Mesothelial cell of epicardium (in vitro differentiated cells): ENCODE measurements around the gene ZW10. TPM values are rescaled to one million over a fixed set of nuclear protein-coding genes. Genes with fewer than 3 reads are reported as not detected.
A peak's percentile ranks its signal among the peaks of the same experiment; 100 is the strongest.

ENCODE experiments used
- DNase-seq, 2 experiments: peaks; one replicate each; pipeline ENCODE4 v3.0.0; 2021; ENCODE audit warnings: low spot score in 2 of 2; ENCODE audit not compliant: unreplicated experiment in 2 of 2
- H3K27ac Mint-ChIP-seq: 2 replicates; pipeline ENCODE4 v1.8.0; 2021; ENCODE audit warnings: mixed read lengths
- H3K27me3 Mint-ChIP-seq: 2 replicates; pipeline ENCODE4 v1.8.0; 2021; ENCODE audit warnings: low read depth, mixed read lengths
- H3K36me3 Mint-ChIP-seq: 2 replicates; pipeline ENCODE4 v1.8.0; 2021; ENCODE audit warnings: mixed read lengths
- H3K4me1 Mint-ChIP-seq: 2 replicates; pipeline ENCODE4 v1.8.0; 2021; ENCODE audit warnings: mixed read lengths
- H3K4me3 Mint-ChIP-seq: 2 replicates; pipeline ENCODE4 v1.8.0; 2021; ENCODE audit warnings: mild to moderate bottlenecking, moderate library complexity, mixed read lengths
- H3K9me3 Mint-ChIP-seq: 2 replicates; pipeline ENCODE4 v1.8.0; 2021; ENCODE audit warnings: mixed read lengths
- total RNA-seq: library from RNA; stranded (reverse); gene quantifications from 3 replicates; pipeline ENCODE4 v1.2.1, GENCODE V29; 2021
- TF ChIP-seq, protein P1 (sequence below): fragments of 200-600 bp; sonication (generic); IDR thresholded peaks from one replicate; pipeline ENCODE4 v1.5.0; 2021; ENCODE audit warnings: antibody characterized with exemption; ENCODE audit not compliant: unreplicated experiment

Gene ZW10
- total RNA-seq, 1 donor from 2014 or later: 18.7 TPM

DNA sequence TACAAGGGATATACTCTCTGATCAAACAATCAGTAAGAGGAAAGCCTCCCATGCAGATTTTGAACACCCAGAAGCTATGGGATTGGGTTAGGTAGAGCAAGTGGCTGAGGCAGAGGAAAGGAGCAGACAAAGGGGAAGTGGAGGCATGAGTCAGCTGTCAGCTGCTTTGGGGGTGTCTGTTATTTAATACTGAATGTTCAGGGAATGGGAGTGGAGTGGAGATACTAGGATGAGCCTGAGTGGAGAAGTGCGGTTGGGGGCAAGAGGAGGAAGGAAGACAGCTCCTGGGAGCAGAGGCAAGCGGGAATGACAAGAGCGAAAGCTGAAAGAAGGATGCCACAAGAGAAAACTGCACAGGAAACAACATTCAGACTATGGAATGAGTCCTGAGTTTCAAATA is 44.7 kb downstream of the ZW10 start:
- no peaks in the 10 kb centered on the region for H3K27me3 Mint-ChIP-seq
- no peak for DNase-seq
- no peak overlapping the region for H3K27ac Mint-ChIP-seq
- TF ChIP-seq, protein P1, sequence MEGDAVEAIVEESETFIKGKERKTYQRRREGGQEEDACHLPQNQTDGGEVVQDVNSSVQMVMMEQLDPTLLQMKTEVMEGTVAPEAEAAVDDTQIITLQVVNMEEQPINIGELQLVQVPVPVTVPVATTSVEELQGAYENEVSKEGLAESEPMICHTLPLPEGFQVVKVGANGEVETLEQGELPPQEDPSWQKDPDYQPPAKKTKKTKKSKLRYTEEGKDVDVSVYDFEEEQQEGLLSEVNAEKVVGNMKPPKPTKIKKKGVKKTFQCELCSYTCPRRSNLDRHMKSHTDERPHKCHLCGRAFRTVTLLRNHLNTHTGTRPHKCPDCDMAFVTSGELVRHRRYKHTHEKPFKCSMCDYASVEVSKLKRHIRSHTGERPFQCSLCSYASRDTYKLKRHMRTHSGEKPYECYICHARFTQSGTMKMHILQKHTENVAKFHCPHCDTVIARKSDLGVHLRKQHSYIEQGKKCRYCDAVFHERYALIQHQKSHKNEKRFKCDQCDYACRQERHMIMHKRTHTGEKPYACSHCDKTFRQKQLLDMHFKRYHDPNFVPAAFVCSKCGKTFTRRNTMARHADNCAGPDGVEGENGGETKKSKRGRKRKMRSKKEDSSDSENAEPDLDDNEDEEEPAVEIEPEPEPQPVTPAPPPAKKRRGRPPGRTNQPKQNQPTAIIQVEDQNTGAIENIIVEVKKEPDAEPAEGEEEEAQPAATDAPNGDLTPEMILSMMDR: no peak
- no peaks in the 10 kb centered on the region for H3K9me3 Mint-ChIP-seq
- H3K4me1 Mint-ChIP-seq: peaks cover 25% of the 10 kb centered on the region
- H3K4me3 Mint-ChIP-seq: no peak overlapping the region
- H3K36me3 Mint-ChIP-seq: peaks cover 9% of the 10 kb centered on the region

GRCh38 chr11:113725913-113726312 is 47.6 kb downstream of the ZW10 start:
- Mint-ChIP-seq H3K27me3 (no peaks in the 10 kb centered on the region), H3K9me3 (no peaks in the 10 kb centered on the region), H3K4me1 (peaks cover 34% of the 10 kb centered on the region), H3K27ac (no peak overlapping the region), H3K4me3 (no peak overlapping the region), H3K36me3 (peaks cover 1% of the 10 kb centered on the region)
- DNase-seq: no peak
- TF ChIP-seq, protein P1: no peak

DNA sequence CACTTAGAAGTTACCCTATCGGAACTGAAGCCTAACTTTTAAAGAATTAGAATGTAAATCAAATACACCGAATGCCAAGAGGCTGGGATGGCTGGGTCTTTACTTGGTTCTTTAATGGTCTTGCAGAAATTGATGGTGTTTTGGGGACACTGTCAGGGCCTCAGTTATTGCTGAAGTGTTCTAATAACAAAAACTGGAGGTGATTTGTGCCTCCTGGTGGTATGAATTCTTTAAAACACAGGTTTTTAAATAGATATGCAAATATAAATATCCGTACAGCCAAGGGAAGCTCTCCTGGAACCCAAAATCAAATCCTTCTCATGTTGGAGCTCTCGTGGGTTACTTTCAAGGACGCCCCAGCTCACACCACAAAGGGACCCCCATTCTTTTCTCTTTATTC is 48.1 kb downstream of the ZW10 start:
- Mint-ChIP-seq H3K27ac (no peak overlapping the region), H3K27me3 (no peaks in the 10 kb centered on the region), H3K4me1 (peaks cover 29% of the 10 kb centered on the region), H3K4me3 (no peak overlapping the region), H3K9me3 (no peaks in the 10 kb centered on the region), H3K36me3 (peaks cover 6% of the 10 kb centered on the region)
- DNase-seq: no peak
- TF ChIP-seq, protein P1: no peak

DNA sequence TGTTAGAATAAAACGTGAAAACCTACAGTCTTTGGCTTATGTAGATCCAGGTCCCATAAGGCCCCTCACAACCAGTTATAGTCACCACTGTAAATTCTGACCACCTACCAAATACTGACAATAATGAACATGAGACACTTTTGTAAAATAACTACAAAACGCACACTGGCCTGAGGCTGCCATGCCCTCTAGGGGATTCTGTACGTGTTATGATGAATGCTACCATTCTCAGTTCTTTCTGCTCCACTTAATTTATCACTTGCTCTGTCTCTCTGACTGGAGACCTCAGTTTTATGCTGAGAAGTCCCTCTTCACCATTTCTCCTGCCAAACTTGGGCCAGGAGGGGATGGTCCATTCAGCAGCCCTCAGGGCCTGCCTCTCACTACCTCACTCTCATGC is 48.7 kb downstream of the ZW10 start:
- peaks cover 26% of the 10 kb centered on the region for H3K4me1 Mint-ChIP-seq
- H3K27ac Mint-ChIP-seq: peak overlapping the region; percentile 71
- H3K27me3 Mint-ChIP-seq: no peaks in the 10 kb centered on the region
- H3K36me3 Mint-ChIP-seq: peaks cover 6% of the 10 kb centered on the region
- H3K4me3 Mint-ChIP-seq: no peak overlapping the region
- H3K9me3 Mint-ChIP-seq: no peaks in the 10 kb centered on the region
- TF ChIP-seq, protein P1: no peak
- DNase-seq: no peak

GRCh38 chr11:113723787-113724186 is 49.7 kb downstream of the ZW10 start:
- Mint-ChIP-seq H3K27ac (no peak overlapping the region), H3K4me1 (peaks cover 26% of the 10 kb centered on the region), H3K9me3 (no peaks in the 10 kb centered on the region), H3K4me3 (no peak overlapping the region), H3K27me3 (no peaks in the 10 kb centered on the region), H3K36me3 (peaks cover 12% of the 10 kb centered on the region)
- TF ChIP-seq, protein P1: no peak
- no peak for DNase-seq

DNA sequence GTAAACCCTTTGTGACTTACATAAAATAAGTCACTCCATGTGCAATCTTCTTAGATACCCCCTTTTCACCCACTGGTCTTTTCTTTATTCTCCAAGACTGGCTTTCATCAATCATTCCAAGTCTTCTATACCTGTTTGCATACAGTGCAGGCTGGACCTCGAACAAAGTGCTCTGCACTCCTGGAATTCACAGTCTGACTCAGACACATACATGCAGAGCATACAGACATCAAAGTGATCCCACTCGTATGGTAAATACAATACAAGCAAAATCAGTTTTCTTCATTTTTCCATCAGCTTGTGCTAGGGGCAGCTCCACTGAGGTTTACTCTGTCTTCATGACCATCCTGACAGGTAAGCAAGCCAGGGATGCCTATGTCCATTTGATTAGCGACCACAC is 50.6 kb downstream of the ZW10 start:
- no peak overlapping the region for H3K4me3 Mint-ChIP-seq
- no peak overlapping the region for H3K27ac Mint-ChIP-seq
- no peaks in the 10 kb centered on the region for H3K9me3 Mint-ChIP-seq
- H3K36me3 Mint-ChIP-seq: peaks cover 12% of the 10 kb centered on the region
- no peaks in the 10 kb centered on the region for H3K27me3 Mint-ChIP-seq
- TF ChIP-seq, protein P1: no peak
- DNase-seq: no peak
- H3K4me1 Mint-ChIP-seq: peaks cover 26% of the 10 kb centered on the region
